ENCODE measurements around the gene JTB.
"Not testable (repeated sequence)": the region's sequence is repeated elsewhere in the genome, so short reads cannot be mapped to it uniquely, and the experiment has no call there.

The JTB gene

GRCh38 chr1:153990468-153991150 lies 13.1 kb upstream of the JTB start, which contains the start of gene RPS27:
TSS of gene RPS27 (plus strand) at chr1:153990762. CDS start at chr1:153990797, 35 bp downstream.
- H2AFZ ChIP-seq (ENCODE audit: low read depth, low read length), result peak within 1 kb of the TSS; percentile 9

GRCh38 chr1:153987621-153988020 lies 10.1 kb upstream of the JTB start:
- Histone ChIP-seq H3K27me3 (ENCODE audit: insufficient read depth, low read length) (no peaks in the 10 kb centered on the region), H3K9me3 (ENCODE audit: low read length) (no peaks in the 10 kb centered on the region), H3K36me3 (ENCODE audit: insufficient read depth, low read length) (peaks cover 23% of the 10 kb centered on the region), H3K4me3 (ENCODE audit: low read length) (no peak overlapping the region), H3K4me1 (ENCODE audit: insufficient read depth, low read length) (peaks cover 26% of the 10 kb centered on the region), H2AFZ (ENCODE audit: low read depth, low read length) (no peak overlapping the region)

More at GRCh38 chr1:153990468-153991150, 13.1 kb upstream of the JTB start, which contains the start of gene RPS27:
- H3K9me3 ChIP-seq (ENCODE audit: low read length), result no peaks in the 10 kb centered on the region
- peaks cover 13% of the 10 kb centered on the region for H3K4me1 ChIP-seq (ENCODE audit: insufficient read depth, low read length)
- peak within 1 kb of the TSS; percentile 72 for H3K4me3 ChIP-seq (ENCODE audit: low read length)
- H3K27me3 ChIP-seq (ENCODE audit: insufficient read depth, low read length), result no peaks in the 10 kb centered on the region
- peaks cover 33% of the 10 kb centered on the region for H3K36me3 ChIP-seq (ENCODE audit: insufficient read depth, low read length)

- Histone ChIP-seq H3K4me1 (ENCODE audit: insufficient read depth, low read length) (peaks cover 17% of the 10 kb centered on the region), H3K9me3 (ENCODE audit: low read length) (no peaks in the 10 kb centered on the region), H3K27me3 (ENCODE audit: insufficient read depth, low read length) (no peaks in the 10 kb centered on the region), H3K36me3 (ENCODE audit: insufficient read depth, low read length) (peaks cover 12% of the 10 kb centered on the region), H2AFZ (ENCODE audit: low read depth, low read length) (peak within 1 kb of the TSS; percentile 72), H3K4me3 (ENCODE audit: low read length) (peak within 1 kb of the TSS; percentile 83)
Observed at GRCh38 chr1:153985941-153986761, 8.7 kb upstream of the JTB start, which contains the start of gene RAB13. TSS of gene RAB13 (minus strand) at chr1:153986339. CDS start at chr1:153986236, 103 bp downstream.

- Histone ChIP-seq H3K9me3 (ENCODE audit: low read length) (no peaks in the 10 kb centered on the region), H3K27me3 (ENCODE audit: insufficient read depth, low read length) (no peaks in the 10 kb centered on the region), H2AFZ (ENCODE audit: low read depth, low read length) (peak overlapping the region; percentile 44), H3K4me1 (ENCODE audit: insufficient read depth, low read length) (peaks cover 16% of the 10 kb centered on the region), H3K4me3 (ENCODE audit: low read length) (peak overlapping the region; percentile 83), H3K36me3 (ENCODE audit: insufficient read depth, low read length) (peaks cover 11% of the 10 kb centered on the region)
Observed at GRCh38 chr1:153985341-153985912, 8.0 kb upstream of the JTB start.

GRCh38 chr1:153984123-153984894 lies 6.8 kb upstream of the JTB start:
- Histone ChIP-seq H3K4me3 (ENCODE audit: low read length) (peak overlapping the region; percentile 83), H3K4me1 (ENCODE audit: insufficient read depth, low read length) (peaks cover 16% of the 10 kb centered on the region), H3K9me3 (ENCODE audit: low read length) (no peaks in the 10 kb centered on the region), H3K36me3 (ENCODE audit: insufficient read depth, low read length) (peaks cover 11% of the 10 kb centered on the region), H3K27me3 (ENCODE audit: insufficient read depth, low read length) (no peaks in the 10 kb centered on the region), H2AFZ (ENCODE audit: low read depth, low read length) (no peak overlapping the region)

- Histone ChIP-seq H3K4me1 (ENCODE audit: insufficient read depth, low read length) (peaks cover 16% of the 10 kb centered on the region), H3K36me3 (ENCODE audit: insufficient read depth, low read length) (peaks cover 11% of the 10 kb centered on the region)
- H3K27me3 ChIP-seq (ENCODE audit: insufficient read depth, low read length); H3K9me3 ChIP-seq (ENCODE audit: low read length); H2AFZ ChIP-seq (ENCODE audit: low read depth, low read length); H3K4me3 ChIP-seq (ENCODE audit: low read length): not testable (repeated sequence)
Observed at GRCh38 chr1:153981735-153982134, 4.3 kb upstream of the JTB start.

- H3K4me1 ChIP-seq (ENCODE audit: insufficient read depth, low read length); H3K27me3 ChIP-seq (ENCODE audit: insufficient read depth, low read length); H2AFZ ChIP-seq (ENCODE audit: low read depth, low read length); H3K9me3 ChIP-seq (ENCODE audit: low read length); H3K4me3 ChIP-seq (ENCODE audit: low read length): not testable (repeated sequence)
- H3K36me3 ChIP-seq (ENCODE audit: insufficient read depth, low read length), result peaks cover 25% of the 10 kb centered on the region
Observed at GRCh38 chr1:153979091-153979490, 1.6 kb upstream of the JTB start.

- H3K36me3 ChIP-seq (ENCODE audit: insufficient read depth, low read length), result peaks cover 26% of the 10 kb centered on the region
- H3K4me3 ChIP-seq (ENCODE audit: low read length), result peak overlapping the region; percentile 72
- H3K4me1 ChIP-seq (ENCODE audit: insufficient read depth, low read length), result peaks cover 8% of the 10 kb centered on the region
- no peaks in the 10 kb centered on the region for H3K27me3 ChIP-seq (ENCODE audit: insufficient read depth, low read length)
- peak overlapping the region; percentile 64 for H2AFZ ChIP-seq (ENCODE audit: low read depth, low read length)
- H3K9me3 ChIP-seq (ENCODE audit: low read length), result no peaks in the 10 kb centered on the region
Observed at GRCh38 chr1:153978274-153978909, 918 bp upstream of the JTB start.

- no peak overlapping the region for H2AFZ ChIP-seq (ENCODE audit: low read depth, low read length)
- H3K9me3 ChIP-seq (ENCODE audit: low read length), result no peaks in the 10 kb centered on the region
- peaks cover 22% of the 10 kb centered on the region for H3K36me3 ChIP-seq (ENCODE audit: insufficient read depth, low read length)
- peak overlapping the region; percentile 72 for H3K4me3 ChIP-seq (ENCODE audit: low read length)
- H3K27me3 ChIP-seq (ENCODE audit: insufficient read depth, low read length), result no peaks in the 10 kb centered on the region
- H3K4me1 ChIP-seq (ENCODE audit: insufficient read depth, low read length), result peaks cover 8% of the 10 kb centered on the region
Observed at GRCh38 chr1:153976819-153977249, 640 bp downstream of the JTB start.

GRCh38 chr1:153973525-153973924 lies 3.9 kb downstream of the JTB start:
- Histone ChIP-seq H3K27me3 (ENCODE audit: insufficient read depth, low read length) (no peaks in the 10 kb centered on the region), H2AFZ (ENCODE audit: low read depth, low read length) (no peak overlapping the region), H3K4me3 (ENCODE audit: low read length) (no peak overlapping the region), H3K36me3 (ENCODE audit: insufficient read depth, low read length) (peaks cover 21% of the 10 kb centered on the region), H3K9me3 (ENCODE audit: low read length) (no peaks in the 10 kb centered on the region), H3K4me1 (ENCODE audit: insufficient read depth, low read length) (peaks cover 16% of the 10 kb centered on the region)

- Histone ChIP-seq H3K4me1 (ENCODE audit: insufficient read depth, low read length) (peaks cover 20% of the 10 kb centered on the region), H3K27me3 (ENCODE audit: insufficient read depth, low read length) (no peaks in the 10 kb centered on the region), H3K36me3 (ENCODE audit: insufficient read depth, low read length) (peaks cover 21% of the 10 kb centered on the region), H2AFZ (ENCODE audit: low read depth, low read length) (no peak overlapping the region), H3K4me3 (ENCODE audit: low read length) (no peak overlapping the region), H3K9me3 (ENCODE audit: low read length) (no peaks in the 10 kb centered on the region)
Observed at GRCh38 chr1:153973071-153973470, 4.4 kb downstream of the JTB start.

GRCh38 chr1:153970346-153970745 lies 7.1 kb downstream of the JTB start:
- H3K9me3 ChIP-seq (ENCODE audit: low read length), result no peaks in the 10 kb centered on the region
- no peak overlapping the region for H2AFZ ChIP-seq (ENCODE audit: low read depth, low read length)
- peaks cover 23% of the 10 kb centered on the region for H3K4me1 ChIP-seq (ENCODE audit: insufficient read depth, low read length)
- H3K27me3 ChIP-seq (ENCODE audit: insufficient read depth, low read length), result no peaks in the 10 kb centered on the region
- H3K36me3 ChIP-seq (ENCODE audit: insufficient read depth, low read length), result peaks cover 17% of the 10 kb centered on the region
- no peak overlapping the region for H3K4me3 ChIP-seq (ENCODE audit: low read length)
